ENCODE measurements around the gene WDFY4. TPM values are rescaled to one million over a fixed set of nuclear protein-coding genes. Genes with fewer than 3 reads are reported as not detected.
A peak's percentile ranks its signal among the peaks of the same experiment; 100 is the strongest.

Gene WDFY4
- total RNA-seq, 1 donor from 2014 or later: not detected

DNA sequence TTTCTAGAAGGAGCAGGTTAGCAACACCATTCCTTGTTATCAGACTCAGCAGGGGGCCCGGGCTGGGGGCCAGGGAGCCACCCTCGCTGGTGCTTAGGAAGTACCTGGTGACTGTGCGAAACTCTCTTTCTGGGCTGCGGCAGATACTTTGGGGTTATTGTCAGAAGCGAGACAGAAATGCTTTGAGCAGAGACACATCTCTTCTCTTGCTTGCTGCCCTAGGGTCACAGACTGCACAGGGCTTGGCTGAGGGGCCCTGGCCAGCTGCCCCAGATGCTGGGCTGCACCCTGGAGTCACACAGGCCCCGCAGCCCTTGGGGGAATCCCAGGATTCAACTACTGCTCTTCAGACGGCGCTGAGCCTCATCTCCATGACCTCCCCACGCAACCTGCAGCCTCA is 91.9 kb downstream of the WDFY4 start:
- peak; percentile 70 for DNase-seq (ENCODE audit: extremely low spot score, unreplicated experiment)
- Mint-ChIP-seq H3K36me3 (ENCODE audit: unreplicated experiment) (no peaks in the 10 kb centered on the region), H3K27me3 (ENCODE audit: unreplicated experiment) (no peaks in the 10 kb centered on the region), H3K9me3 (ENCODE audit: unreplicated experiment) (no peaks in the 10 kb centered on the region), H3K27ac (ENCODE audit: unreplicated experiment) (no peak overlapping the region), H3K4me1 (ENCODE audit: unreplicated experiment) (no peaks in the 10 kb centered on the region), H3K4me3 (ENCODE audit: unreplicated experiment) (no peak overlapping the region)
- TF ChIP-seq, protein P1, sequence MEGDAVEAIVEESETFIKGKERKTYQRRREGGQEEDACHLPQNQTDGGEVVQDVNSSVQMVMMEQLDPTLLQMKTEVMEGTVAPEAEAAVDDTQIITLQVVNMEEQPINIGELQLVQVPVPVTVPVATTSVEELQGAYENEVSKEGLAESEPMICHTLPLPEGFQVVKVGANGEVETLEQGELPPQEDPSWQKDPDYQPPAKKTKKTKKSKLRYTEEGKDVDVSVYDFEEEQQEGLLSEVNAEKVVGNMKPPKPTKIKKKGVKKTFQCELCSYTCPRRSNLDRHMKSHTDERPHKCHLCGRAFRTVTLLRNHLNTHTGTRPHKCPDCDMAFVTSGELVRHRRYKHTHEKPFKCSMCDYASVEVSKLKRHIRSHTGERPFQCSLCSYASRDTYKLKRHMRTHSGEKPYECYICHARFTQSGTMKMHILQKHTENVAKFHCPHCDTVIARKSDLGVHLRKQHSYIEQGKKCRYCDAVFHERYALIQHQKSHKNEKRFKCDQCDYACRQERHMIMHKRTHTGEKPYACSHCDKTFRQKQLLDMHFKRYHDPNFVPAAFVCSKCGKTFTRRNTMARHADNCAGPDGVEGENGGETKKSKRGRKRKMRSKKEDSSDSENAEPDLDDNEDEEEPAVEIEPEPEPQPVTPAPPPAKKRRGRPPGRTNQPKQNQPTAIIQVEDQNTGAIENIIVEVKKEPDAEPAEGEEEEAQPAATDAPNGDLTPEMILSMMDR (IDR thresholded peaks at IDR 0.05): no peak

- H3K27ac Mint-ChIP-seq (ENCODE audit: unreplicated experiment): no peak overlapping the region
- no peaks in the 10 kb centered on the region for H3K4me1 Mint-ChIP-seq (ENCODE audit: unreplicated experiment)
- H3K27me3 Mint-ChIP-seq (ENCODE audit: unreplicated experiment): no peaks in the 10 kb centered on the region
- no peak overlapping the region for H3K4me3 Mint-ChIP-seq (ENCODE audit: unreplicated experiment)
- TF ChIP-seq, protein P1 (IDR thresholded peaks at IDR 0.05): no peak
- H3K36me3 Mint-ChIP-seq (ENCODE audit: unreplicated experiment): no peaks in the 10 kb centered on the region
- DNase-seq (ENCODE audit: extremely low spot score, unreplicated experiment): peak; percentile 63
- no peaks in the 10 kb centered on the region for H3K9me3 Mint-ChIP-seq (ENCODE audit: unreplicated experiment)
Measured at GRCh38 chr10:48777110-48777509, 92.4 kb downstream of the WDFY4 start.

DNA sequence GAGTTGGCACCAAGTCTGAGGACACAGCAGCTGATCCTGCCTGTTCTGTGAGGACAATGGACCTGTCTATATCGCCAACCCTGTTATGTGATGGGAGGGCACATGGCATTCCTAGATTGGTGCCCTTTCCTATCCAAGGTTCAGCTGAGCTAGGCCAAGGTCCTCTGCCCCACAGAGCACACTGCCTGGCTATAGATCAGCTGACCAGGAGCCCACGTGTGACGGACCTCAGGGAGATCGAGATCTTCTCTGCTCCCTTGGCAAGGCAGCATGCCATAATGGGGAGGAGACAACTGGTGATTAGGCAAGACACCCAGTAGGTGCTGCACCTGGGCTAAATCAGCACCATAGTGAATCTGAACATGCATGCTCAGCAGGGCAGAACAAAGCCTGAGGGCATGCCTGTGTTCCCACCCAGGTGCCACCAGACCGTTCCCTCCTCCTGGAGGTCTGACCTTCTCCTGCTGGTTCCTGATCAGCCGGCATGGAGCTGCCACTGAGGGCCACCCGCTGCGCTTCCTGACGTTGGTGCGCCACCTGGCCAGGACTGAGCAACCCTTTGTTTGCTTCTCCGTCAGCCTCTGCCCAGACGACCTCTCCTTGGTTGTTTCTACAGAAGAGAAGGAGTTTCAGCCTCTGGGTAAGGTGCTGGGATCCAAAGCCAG is 93.7 kb downstream of the WDFY4 start:
- peak; percentile 78 for DNase-seq (ENCODE audit: extremely low spot score, unreplicated experiment)
- Mint-ChIP-seq H3K27me3 (ENCODE audit: unreplicated experiment) (no peaks in the 10 kb centered on the region), H3K36me3 (ENCODE audit: unreplicated experiment) (no peaks in the 10 kb centered on the region), H3K9me3 (ENCODE audit: unreplicated experiment) (no peaks in the 10 kb centered on the region), H3K4me1 (ENCODE audit: unreplicated experiment) (no peaks in the 10 kb centered on the region), H3K27ac (ENCODE audit: unreplicated experiment) (no peak overlapping the region), H3K4me3 (ENCODE audit: unreplicated experiment) (no peak overlapping the region)
- TF ChIP-seq, protein P1 (IDR thresholded peaks at IDR 0.05): no peak

GRCh38 chr10:48779077-48779476 is 94.4 kb downstream of the WDFY4 start:
- Mint-ChIP-seq H3K36me3 (ENCODE audit: unreplicated experiment) (no peaks in the 10 kb centered on the region), H3K4me3 (ENCODE audit: unreplicated experiment) (no peak overlapping the region), H3K27me3 (ENCODE audit: unreplicated experiment) (no peaks in the 10 kb centered on the region), H3K9me3 (ENCODE audit: unreplicated experiment) (no peaks in the 10 kb centered on the region), H3K4me1 (ENCODE audit: unreplicated experiment) (no peaks in the 10 kb centered on the region), H3K27ac (ENCODE audit: unreplicated experiment) (no peak overlapping the region)
- DNase-seq (ENCODE audit: extremely low spot score, unreplicated experiment): peak; percentile 83
- TF ChIP-seq, protein P1 (IDR thresholded peaks at IDR 0.05): no peak

DNA sequence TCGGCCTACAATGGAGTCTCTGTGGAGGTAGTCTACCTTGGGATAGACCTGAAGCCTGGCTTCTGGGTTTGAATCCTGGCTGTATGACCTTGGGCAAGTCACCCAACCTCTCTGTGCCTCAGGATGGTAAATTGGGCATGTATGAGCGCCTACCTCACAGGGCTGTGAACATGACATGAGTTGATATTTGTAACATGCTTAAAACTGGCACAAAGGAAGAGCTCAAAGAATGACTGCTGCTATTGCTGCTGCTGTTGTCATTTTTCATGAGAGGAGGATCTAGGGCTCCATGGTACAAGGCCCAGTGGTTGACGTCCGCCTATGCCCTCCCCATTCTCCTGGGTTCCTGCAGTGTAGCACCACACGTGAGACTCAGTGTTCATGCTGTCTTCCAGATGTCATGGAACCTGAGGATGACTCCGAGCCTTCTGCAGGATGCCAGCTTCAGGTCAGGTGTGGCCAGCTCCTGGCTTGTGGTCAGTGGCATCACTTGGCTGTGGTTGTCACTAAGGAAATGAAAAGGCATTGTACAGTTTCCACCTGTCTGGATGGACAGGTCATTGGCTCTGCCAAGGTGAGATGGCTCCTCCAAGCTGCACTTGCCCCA is 95.0 kb downstream of the WDFY4 start:
- peak; percentile 59 for DNase-seq (ENCODE audit: extremely low spot score, unreplicated experiment)
- TF ChIP-seq, protein P1 (IDR thresholded peaks at IDR 0.05): no peak
- Mint-ChIP-seq H3K36me3 (ENCODE audit: unreplicated experiment) (no peaks in the 10 kb centered on the region), H3K4me1 (ENCODE audit: unreplicated experiment) (no peaks in the 10 kb centered on the region), H3K27me3 (ENCODE audit: unreplicated experiment) (no peaks in the 10 kb centered on the region), H3K27ac (ENCODE audit: unreplicated experiment) (no peak overlapping the region), H3K9me3 (ENCODE audit: unreplicated experiment) (no peaks in the 10 kb centered on the region), H3K4me3 (ENCODE audit: unreplicated experiment) (no peak overlapping the region)
